ENCODE data around the gene SHISAL2A.

- TF ChIP-seq CTCF (IDR thresholded peaks at IDR 0.05) (no peak), POLR2A (IDR thresholded peaks at IDR 0.05) (no peak), POLR2AphosphoS5 (IDR thresholded peaks at IDR 0.05) (no peak)
These were observed 39.5 kb upstream of the SHISAL2A start for GRCh38 chr1:52593495-52593894.
